ENCODE data around the gene CAPN13. TPM values are rescaled to one million over a fixed set of nuclear protein-coding genes. Genes with fewer than 3 reads are reported as not detected.
A peak's percentile ranks its signal among the peaks of the same experiment; 100 is the strongest.

CAPN13 gene
- total RNA-seq, 1 donor: not detected

GRCh38 chr2:30765876-30766470 is 41.3 kb downstream of the CAPN13 start:
- H3K4me1 ChIP-seq (ENCODE audit: insufficient read depth, low read length): no peaks in the 10 kb centered on the region
- H3K27ac ChIP-seq (ENCODE audit: low read depth, low read length): no peak overlapping the region
- H3K4me2 ChIP-seq (ENCODE audit: insufficient read depth, low read length): no peak overlapping the region
- no peak for TF ChIP-seq CTCF (IDR thresholded peaks at IDR 0.05; ENCODE audit: extremely low read depth, low read depth, low read length)
- no peaks in the 10 kb centered on the region for H3K36me3 ChIP-seq (ENCODE audit: insufficient read depth, low read length)
- H3K79me2 ChIP-seq (ENCODE audit: insufficient read depth, low read length): no peaks in the 10 kb centered on the region
- H4K20me1 ChIP-seq (ENCODE audit: insufficient read depth, low read length): no peaks in the 10 kb centered on the region
- peak; percentile 51 for DNase-seq (ENCODE audit: insufficient read length, low spot score, missing footprints)
- no peak overlapping the region for H3K4me3 ChIP-seq (ENCODE audit: insufficient read depth, low read length)
- H3K9me3 ChIP-seq (ENCODE audit: low read depth, low read length): no peaks in the 10 kb centered on the region
- H2AFZ ChIP-seq (ENCODE audit: low read length): no peak overlapping the region
- H3K27me3 ChIP-seq (ENCODE audit: insufficient read depth, low read length): no peaks in the 10 kb centered on the region

DNA sequence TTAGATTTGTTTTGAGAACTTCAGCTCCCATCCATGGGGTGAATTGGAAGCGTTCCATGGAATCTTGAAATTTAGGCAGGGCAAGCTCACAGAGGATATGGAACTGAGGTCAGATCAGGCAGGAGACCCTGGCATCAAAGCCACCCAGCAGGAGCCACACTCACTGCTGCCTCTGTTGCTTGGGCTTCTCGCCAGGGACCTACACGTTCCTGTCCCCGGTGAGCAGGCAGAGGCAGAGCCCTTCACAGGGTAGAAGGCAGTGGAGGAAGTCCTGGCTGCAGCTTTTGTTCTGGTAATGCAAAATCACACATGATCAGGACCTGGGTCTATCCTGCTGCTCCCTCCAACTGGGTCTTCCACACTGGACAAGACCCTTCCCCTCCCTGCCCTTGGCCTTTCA is 42.1 kb downstream of the CAPN13 start:
- no peaks in the 10 kb centered on the region for H3K79me2 ChIP-seq (ENCODE audit: insufficient read depth, low read length)
- H4K20me1 ChIP-seq (ENCODE audit: insufficient read depth, low read length): no peaks in the 10 kb centered on the region
- H3K27ac ChIP-seq (ENCODE audit: low read depth, low read length): no peak overlapping the region

DNA sequence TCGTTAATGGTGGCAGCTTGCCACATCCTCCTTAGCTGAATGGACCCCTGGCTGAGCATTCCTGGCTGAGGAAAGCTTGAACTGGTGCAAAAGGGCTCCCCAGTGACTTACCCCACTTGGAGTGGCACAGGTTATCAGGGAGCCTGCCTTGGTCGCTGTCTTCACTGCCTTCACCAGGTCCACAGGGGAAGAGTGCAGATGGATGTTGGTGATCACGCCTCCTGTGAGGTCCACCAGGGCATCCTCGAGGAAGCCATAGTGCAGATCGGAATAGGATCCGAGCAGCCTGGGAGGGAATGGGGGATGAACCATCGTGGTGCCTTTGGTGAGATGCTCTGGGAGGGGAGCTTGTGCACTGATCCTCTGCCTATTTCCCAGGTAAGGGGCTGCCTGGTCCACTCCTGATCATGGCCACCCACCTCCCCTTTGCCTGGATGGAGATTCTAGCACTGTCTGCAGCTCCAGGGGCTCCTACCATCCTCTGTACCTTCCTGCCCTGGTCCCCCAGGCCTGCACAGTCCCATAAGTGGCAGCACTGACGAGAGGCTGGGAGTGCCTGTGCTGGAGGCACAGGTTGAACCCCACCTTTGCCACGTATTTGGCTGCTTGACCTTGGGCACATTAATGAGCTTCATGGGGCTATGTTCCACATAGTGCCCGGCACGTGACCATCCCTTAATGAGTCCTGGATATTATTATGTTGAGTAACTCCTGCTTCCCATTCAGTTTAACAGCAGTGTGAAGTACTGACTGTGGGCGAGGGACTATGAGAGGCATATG is 43.0 kb downstream of the CAPN13 start:
- DNase-seq (ENCODE audit: insufficient read length, low spot score, missing footprints): no peak
- no peaks in the 10 kb centered on the region for H3K4me1 ChIP-seq (ENCODE audit: insufficient read depth, low read length)
- H3K79me2 ChIP-seq (ENCODE audit: insufficient read depth, low read length): no peaks in the 10 kb centered on the region
- H2AFZ ChIP-seq (ENCODE audit: low read length): no peak overlapping the region
- H3K36me3 ChIP-seq (ENCODE audit: insufficient read depth, low read length): no peaks in the 10 kb centered on the region
- H3K4me2 ChIP-seq (ENCODE audit: insufficient read depth, low read length): no peak overlapping the region
- no peaks in the 10 kb centered on the region for H3K27me3 ChIP-seq (ENCODE audit: insufficient read depth, low read length)
- no peaks in the 10 kb centered on the region for H3K9me3 ChIP-seq (ENCODE audit: low read depth, low read length)
- no peak overlapping the region for H3K4me3 ChIP-seq (ENCODE audit: insufficient read depth, low read length)
- no peak for TF ChIP-seq CTCF (IDR thresholded peaks at IDR 0.05; ENCODE audit: extremely low read depth, low read depth, low read length)
- H3K27ac ChIP-seq (ENCODE audit: low read depth, low read length): no peak overlapping the region
- no peaks in the 10 kb centered on the region for H4K20me1 ChIP-seq (ENCODE audit: insufficient read depth, low read length)

More for the DNA sequence above, 42.1 kb downstream of the CAPN13 start:
- Histone ChIP-seq H3K4me1 (ENCODE audit: insufficient read depth, low read length) (no peaks in the 10 kb centered on the region), H3K4me2 (ENCODE audit: insufficient read depth, low read length) (no peak overlapping the region), H3K4me3 (ENCODE audit: insufficient read depth, low read length) (no peak overlapping the region), H3K36me3 (ENCODE audit: insufficient read depth, low read length) (no peaks in the 10 kb centered on the region), H3K9me3 (ENCODE audit: low read depth, low read length) (no peaks in the 10 kb centered on the region), H2AFZ (ENCODE audit: low read length) (no peak overlapping the region), H3K27me3 (ENCODE audit: insufficient read depth, low read length) (no peaks in the 10 kb centered on the region)
- DNase-seq (ENCODE audit: insufficient read length, low spot score, missing footprints): no peak
- no peak for TF ChIP-seq CTCF (IDR thresholded peaks at IDR 0.05; ENCODE audit: extremely low read depth, low read depth, low read length)

GRCh38 chr2:30763151-30763660 is 44.0 kb downstream of the CAPN13 start:
- Histone ChIP-seq H3K79me2 (ENCODE audit: insufficient read depth, low read length) (no peaks in the 10 kb centered on the region), H2AFZ (ENCODE audit: low read length) (no peak overlapping the region), H3K9me3 (ENCODE audit: low read depth, low read length) (no peaks in the 10 kb centered on the region), H3K4me2 (ENCODE audit: insufficient read depth, low read length) (no peak overlapping the region), H3K4me1 (ENCODE audit: insufficient read depth, low read length) (no peaks in the 10 kb centered on the region), H3K4me3 (ENCODE audit: insufficient read depth, low read length) (no peak overlapping the region), H4K20me1 (ENCODE audit: insufficient read depth, low read length) (no peaks in the 10 kb centered on the region), H3K36me3 (ENCODE audit: insufficient read depth, low read length) (no peaks in the 10 kb centered on the region), H3K27me3 (ENCODE audit: insufficient read depth, low read length) (no peaks in the 10 kb centered on the region), H3K27ac (ENCODE audit: low read depth, low read length) (no peak overlapping the region)
- peak; percentile 22 for DNase-seq (ENCODE audit: insufficient read length, low spot score, missing footprints)
- TF ChIP-seq CTCF (IDR thresholded peaks at IDR 0.05; ENCODE audit: extremely low read depth, low read depth, low read length): no peak

All from osteoblast (primary cell).